ENCODE results near the gene IL31. TPM values are rescaled to one million over a fixed set of nuclear protein-coding genes. Genes with fewer than 3 reads are reported as not detected.

The IL31 gene
- total RNA-seq, 1 donor from 2014 or later, result not detected

DNA sequence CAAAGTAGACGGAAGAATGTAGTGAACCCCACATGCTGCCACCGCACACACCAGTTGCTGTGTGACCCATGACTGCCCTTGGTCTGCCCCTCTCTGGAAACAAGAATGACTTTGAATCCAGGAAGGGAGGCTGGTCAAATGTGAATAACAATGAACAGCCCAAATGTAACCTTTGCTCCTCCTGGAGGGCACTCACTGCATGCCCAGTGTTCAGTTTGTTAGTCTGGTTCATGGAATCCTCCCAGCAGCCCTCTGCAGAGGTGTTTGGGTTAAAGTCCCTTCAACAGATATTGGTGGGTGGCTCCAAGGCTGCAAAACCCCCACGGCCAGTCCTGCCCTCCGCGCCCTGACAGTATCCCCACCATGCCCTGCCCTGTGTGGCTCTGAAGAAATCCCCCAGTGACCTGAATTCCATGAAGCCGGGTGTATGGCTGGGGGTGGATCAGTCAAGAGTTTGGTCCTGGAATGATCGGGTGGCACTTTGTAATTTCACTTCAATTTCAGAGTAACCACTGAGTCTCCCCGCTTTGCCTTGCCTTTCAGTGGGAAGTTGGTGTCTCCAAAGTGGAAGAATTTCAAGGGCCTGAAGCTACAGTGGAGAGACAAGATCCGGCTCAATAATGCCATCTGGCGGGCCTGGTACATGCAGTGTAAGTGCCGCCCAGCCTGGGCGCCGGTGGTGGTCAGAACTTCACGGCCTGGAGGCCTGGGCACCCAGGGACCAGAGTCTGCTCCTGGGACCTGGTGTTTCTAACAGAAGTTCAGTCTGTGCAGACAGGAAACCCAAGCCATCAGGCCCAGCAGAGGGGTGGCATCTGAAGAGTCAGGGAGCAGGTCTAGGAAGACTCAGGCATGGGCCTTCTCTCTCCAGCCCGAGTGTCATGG lies 47.1 kb downstream of the IL31 start:
- H3K27me3 ChIP-seq (ENCODE audit: control insufficient read depth, insufficient read depth, low read length), result no peaks in the 10 kb centered on the region
- no peak overlapping the region for H3K4me3 ChIP-seq (ENCODE audit: low read depth, low read length)
- H3K36me3 ChIP-seq (ENCODE audit: control insufficient read depth, insufficient read depth, low read length), result peaks cover 8% of the 10 kb centered on the region
- DNase-seq (ENCODE audit: low read depth), result no peak
- TF ChIP-seq, protein P1, sequence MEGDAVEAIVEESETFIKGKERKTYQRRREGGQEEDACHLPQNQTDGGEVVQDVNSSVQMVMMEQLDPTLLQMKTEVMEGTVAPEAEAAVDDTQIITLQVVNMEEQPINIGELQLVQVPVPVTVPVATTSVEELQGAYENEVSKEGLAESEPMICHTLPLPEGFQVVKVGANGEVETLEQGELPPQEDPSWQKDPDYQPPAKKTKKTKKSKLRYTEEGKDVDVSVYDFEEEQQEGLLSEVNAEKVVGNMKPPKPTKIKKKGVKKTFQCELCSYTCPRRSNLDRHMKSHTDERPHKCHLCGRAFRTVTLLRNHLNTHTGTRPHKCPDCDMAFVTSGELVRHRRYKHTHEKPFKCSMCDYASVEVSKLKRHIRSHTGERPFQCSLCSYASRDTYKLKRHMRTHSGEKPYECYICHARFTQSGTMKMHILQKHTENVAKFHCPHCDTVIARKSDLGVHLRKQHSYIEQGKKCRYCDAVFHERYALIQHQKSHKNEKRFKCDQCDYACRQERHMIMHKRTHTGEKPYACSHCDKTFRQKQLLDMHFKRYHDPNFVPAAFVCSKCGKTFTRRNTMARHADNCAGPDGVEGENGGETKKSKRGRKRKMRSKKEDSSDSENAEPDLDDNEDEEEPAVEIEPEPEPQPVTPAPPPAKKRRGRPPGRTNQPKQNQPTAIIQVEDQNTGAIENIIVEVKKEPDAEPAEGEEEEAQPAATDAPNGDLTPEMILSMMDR (IDR thresholded peaks at IDR 0.05; ENCODE audit: insufficient read depth, low read length, poor library complexity, severe bottlenecking), result no peak

DNA sequence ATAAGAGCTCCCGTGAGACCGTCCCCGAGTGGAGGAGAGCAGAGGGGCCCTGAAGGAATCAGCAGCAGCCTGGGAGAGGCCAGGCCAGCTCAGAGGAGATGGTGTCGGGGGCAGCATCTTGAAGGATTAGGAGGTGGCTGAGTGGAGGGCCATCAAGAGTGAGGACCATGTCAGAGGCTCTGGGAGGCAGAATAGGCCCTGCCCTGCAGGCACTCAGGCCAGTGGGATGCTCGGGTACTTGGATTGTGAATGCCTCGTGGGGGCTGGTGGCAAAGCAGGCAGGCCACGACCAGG lies 47.7 kb downstream of the IL31 start:
- no peaks in the 10 kb centered on the region for H3K27me3 ChIP-seq (ENCODE audit: control insufficient read depth, insufficient read depth, low read length)
- peaks cover 8% of the 10 kb centered on the region for H3K36me3 ChIP-seq (ENCODE audit: control insufficient read depth, insufficient read depth, low read length)
- H3K4me3 ChIP-seq (ENCODE audit: low read depth, low read length), result no peak overlapping the region
- TF ChIP-seq, protein P1 (IDR thresholded peaks at IDR 0.05; ENCODE audit: insufficient read depth, low read length, poor library complexity, severe bottlenecking), result no peak
- no peak for DNase-seq (ENCODE audit: low read depth)

DNA sequence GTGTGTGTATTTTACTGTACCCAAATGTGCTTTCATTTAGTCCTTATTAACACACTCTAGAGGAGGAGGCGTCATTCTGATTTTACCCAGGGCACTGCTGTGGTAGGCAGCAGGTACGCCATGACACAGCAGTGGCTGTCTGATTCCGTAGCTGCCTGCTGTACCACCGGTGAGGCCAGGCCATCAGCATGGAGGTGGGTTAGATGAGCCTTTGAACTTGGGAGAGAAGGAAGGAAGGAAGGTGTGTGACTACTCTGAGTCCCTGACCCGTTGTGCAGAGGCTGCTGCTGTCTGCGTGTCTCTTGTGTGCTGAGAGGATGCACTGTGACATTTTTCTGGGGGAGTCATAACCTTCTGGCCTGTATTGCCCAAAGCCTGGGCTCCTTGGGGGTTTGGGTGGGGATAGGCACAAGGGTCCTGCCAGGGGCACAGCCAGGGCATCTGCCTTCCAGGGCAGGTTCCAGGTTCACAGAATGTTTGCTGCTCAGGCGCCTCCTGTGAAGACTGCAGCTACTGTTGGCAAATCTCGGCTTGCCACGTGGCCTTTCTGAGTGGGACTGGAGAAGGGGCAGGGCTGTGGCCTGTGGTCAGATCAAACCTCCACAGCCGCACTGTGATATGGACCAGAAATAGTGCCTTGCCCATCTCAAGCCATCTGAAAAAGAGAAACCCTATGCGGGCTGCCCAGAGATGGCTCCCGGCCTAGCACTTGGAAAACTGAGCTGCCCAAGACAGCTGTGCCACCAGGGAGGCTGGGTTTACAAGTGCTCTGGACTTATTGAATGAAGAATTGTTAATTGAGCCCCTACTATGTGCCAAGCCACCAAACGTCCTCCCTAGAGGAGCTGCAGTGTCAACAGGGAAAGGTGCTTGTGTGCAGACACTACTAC lies 48.3 kb downstream of the IL31 start:
- no peak for DNase-seq (ENCODE audit: low read depth)
- Histone ChIP-seq H3K36me3 (ENCODE audit: control insufficient read depth, insufficient read depth, low read length) (peaks cover 8% of the 10 kb centered on the region), H3K4me3 (ENCODE audit: low read depth, low read length) (no peak overlapping the region), H3K27me3 (ENCODE audit: control insufficient read depth, insufficient read depth, low read length) (no peaks in the 10 kb centered on the region)
- TF ChIP-seq, protein P1 (IDR thresholded peaks at IDR 0.05; ENCODE audit: insufficient read depth, low read length, poor library complexity, severe bottlenecking), result no peak

DNA sequence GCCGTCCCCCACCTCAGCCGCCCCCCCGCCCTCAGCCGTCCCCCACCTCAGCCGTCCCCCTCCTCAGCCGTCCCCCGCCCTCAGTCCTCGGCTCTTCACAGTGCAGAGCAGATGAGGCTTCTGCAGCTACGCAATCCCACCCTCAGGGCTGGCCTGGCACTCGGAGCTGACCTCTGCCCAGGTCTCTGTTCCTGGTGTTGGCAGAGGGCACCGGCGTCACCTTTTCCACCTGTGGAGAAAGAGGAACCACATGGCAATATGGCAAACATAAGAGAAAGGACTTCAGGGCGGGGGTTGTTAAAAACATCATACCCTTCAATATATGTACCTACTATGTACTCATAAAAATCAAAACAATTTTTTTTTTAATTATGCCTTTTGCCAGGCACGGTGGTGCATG lies 49.7 kb downstream of the IL31 start:
- no peaks in the 10 kb centered on the region for H3K27me3 ChIP-seq (ENCODE audit: control insufficient read depth, insufficient read depth, low read length)
- peaks cover 2% of the 10 kb centered on the region for H3K36me3 ChIP-seq (ENCODE audit: control insufficient read depth, insufficient read depth, low read length)
- TF ChIP-seq, protein P1 (IDR thresholded peaks at IDR 0.05; ENCODE audit: insufficient read depth, low read length, poor library complexity, severe bottlenecking), result no peak
- H3K4me3 ChIP-seq (ENCODE audit: low read depth, low read length), result no peak overlapping the region
- no peak for DNase-seq (ENCODE audit: low read depth)

DNA sequence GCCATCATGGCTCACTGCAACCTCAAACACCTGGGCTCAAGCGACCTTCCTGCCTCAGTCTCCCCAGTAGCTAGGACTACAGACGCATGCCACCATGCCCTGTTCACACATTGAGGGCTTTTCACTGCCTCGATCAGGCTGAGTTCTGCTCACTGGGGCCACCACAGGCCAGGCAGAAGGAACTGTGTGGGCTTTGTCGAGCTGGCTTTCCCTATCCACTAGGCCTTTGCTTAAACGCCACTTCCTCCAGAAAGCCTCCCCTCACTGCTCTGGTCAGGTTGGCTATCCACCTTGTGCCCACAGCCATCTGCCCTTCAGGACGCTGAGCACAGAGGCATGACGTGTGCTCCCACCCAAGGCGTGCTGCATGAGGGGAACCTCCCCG lies 50.3 kb downstream of the IL31 start:
- Histone ChIP-seq H3K36me3 (ENCODE audit: control insufficient read depth, insufficient read depth, low read length) (peaks cover 2% of the 10 kb centered on the region), H3K4me3 (ENCODE audit: low read depth, low read length) (no peak overlapping the region), H3K27me3 (ENCODE audit: control insufficient read depth, insufficient read depth, low read length) (no peaks in the 10 kb centered on the region)
- DNase-seq (ENCODE audit: low read depth), result no peak
- TF ChIP-seq, protein P1 (IDR thresholded peaks at IDR 0.05; ENCODE audit: insufficient read depth, low read length, poor library complexity, severe bottlenecking), result no peak

All from kidney epithelial cell (primary cell).